Tibial artery (tissue), 4 donors: ENCODE results near the gene BCAN.

Experiments
- DNase-seq, 2 donors: peaks; one replicate each; pipeline ENCODE4 v3.0.0-alpha.2; 2019
- H3K27ac ChIP-seq, 2 donors: fragments of 200-600 bp; sonication (generic) in 1 of 2; 1 replicate in 1 of 2; 2 replicates in 1 of 2; pipeline ENCODE4 v1.5.1; 2018 to 2019; ENCODE audit warnings: mild to moderate bottlenecking in 1 of 2
- H3K27me3 ChIP-seq, 2 donors: fragments of 200-600 bp; sonication (generic) in 1 of 2; one replicate each; pipeline versions ENCODE4 v1.5.1 to v1.6.0; 2016 to 2019
- H3K36me3 ChIP-seq, 3 donors: fragments of 200-600 bp; sonication (generic) in 2 of 3; one replicate each; pipeline ENCODE4 v1.5.1; 2016 to 2019; ENCODE audit warnings: mild to moderate bottlenecking in 2 of 3
- H3K4me1 ChIP-seq, 4 donors: fragments of 200-600 bp; sonication (generic) in 2 of 4; 1 replicate in 3 of 4; 2 replicates in 1 of 4; pipeline ENCODE4 v1.5.1; 2016 to 2019
- H3K4me3 ChIP-seq, 2 donors: fragments of 200-600 bp; sonication (generic) in 1 of 2; 1 replicate in 1 of 2; 2 replicates in 1 of 2; pipeline ENCODE4 v1.5.1; 2018 to 2019; ENCODE audit warnings: mild to moderate bottlenecking in 2 of 2
- H3K9me3 ChIP-seq, 3 donors: fragments of 200-600 bp; sonication (generic) in 1 of 3; one replicate each; pipeline ENCODE4 v1.5.1; 2016 to 2019
- intact Hi-C: fragments of 100-400 bp; cut with DNase I; formaldehyde crosslinking; loops from one replicate; pipeline ENCODE4 v1.15.0; 2023; ENCODE audit warnings: low total_unique reads
- TF ChIP-seq, protein P1 (sequence below), 2 experiments: fragments of 200-600 bp in 1 of 2; fragments of 450-650 bp in 1 of 2; IDR thresholded peaks; one replicate each; pipeline ENCODE4 v1.5.1; 2017 to 2019; ENCODE audit warnings: antibody characterized with exemption in 2 of 2, mild to moderate bottlenecking in 1 of 2, moderate library complexity in 1 of 2

The BCAN gene

DNA sequence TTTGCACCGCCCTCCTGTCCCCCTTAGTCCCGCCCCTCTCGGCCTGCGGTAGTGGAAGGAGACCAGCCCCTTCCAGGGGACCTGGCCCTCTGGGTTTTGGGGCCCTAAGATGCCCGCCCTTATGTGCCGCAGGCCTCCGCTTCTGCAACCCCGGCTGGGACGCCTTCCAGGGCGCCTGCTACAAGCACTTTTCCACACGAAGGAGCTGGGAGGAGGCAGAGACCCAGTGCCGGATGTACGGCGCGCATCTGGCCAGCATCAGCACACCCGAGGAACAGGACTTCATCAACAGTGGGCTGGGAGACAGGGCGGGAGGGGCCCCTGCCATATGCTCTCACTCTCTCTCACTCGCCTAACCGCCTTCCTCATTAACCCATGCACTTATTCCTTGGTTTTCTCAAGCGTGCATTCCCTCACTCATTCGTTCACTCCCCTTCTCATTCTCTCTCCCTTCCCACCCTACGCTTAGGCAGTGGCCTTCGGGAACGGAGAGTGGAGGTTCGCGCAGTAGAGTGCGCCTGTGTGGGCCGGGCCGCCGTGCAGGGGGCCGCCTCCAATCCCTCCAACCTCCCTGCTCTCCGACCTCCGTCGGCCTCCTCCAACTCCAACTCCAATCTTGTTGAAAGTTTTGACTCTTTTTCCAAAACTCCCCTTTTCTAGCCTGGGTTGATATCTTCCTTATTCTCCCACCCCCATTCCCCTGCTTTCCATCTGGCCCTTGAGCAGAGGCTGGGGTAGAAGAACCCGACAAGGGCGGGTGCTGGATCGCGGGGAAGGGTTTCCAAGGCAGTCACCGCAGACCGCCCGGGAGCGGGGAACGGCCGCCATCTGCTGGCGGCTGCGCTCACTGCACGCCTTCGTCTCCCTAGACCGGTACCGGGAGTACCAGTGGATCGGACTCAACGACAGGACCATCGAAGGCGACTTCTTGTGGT is 15.2 kb downstream of the BCAN start:
- peak overlapping the region; percentile 32 to 40 for H3K4me3 ChIP-seq
- TF ChIP-seq, protein P1, sequence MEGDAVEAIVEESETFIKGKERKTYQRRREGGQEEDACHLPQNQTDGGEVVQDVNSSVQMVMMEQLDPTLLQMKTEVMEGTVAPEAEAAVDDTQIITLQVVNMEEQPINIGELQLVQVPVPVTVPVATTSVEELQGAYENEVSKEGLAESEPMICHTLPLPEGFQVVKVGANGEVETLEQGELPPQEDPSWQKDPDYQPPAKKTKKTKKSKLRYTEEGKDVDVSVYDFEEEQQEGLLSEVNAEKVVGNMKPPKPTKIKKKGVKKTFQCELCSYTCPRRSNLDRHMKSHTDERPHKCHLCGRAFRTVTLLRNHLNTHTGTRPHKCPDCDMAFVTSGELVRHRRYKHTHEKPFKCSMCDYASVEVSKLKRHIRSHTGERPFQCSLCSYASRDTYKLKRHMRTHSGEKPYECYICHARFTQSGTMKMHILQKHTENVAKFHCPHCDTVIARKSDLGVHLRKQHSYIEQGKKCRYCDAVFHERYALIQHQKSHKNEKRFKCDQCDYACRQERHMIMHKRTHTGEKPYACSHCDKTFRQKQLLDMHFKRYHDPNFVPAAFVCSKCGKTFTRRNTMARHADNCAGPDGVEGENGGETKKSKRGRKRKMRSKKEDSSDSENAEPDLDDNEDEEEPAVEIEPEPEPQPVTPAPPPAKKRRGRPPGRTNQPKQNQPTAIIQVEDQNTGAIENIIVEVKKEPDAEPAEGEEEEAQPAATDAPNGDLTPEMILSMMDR (IDR thresholded peaks at IDR 0.05): peak; percentile 94 to 98
- no peaks in the 10 kb centered on the region for H3K36me3 ChIP-seq
- peaks cover 0 to 37% of the 10 kb centered on the region in 2 donors for H3K27me3 ChIP-seq
- H3K4me1 ChIP-seq: peaks cover 0 to 54% (median 42%) of the 10 kb centered on the region in 4 donors
- H3K27ac ChIP-seq: no peak overlapping the region
- no peaks in the 10 kb centered on the region for H3K9me3 ChIP-seq
- peak; percentile 72 to 89 for DNase-seq
- intact Hi-C loops: loop anchor here (2.0 to 5.0 kb wide), 3 partner anchors 30 to 270 kb away; no protein-coding TSS in a partner anchor

GRCh38 chr1:156657741-156658319 is 15.9 kb downstream of the BCAN start:
- intact Hi-C loops: loop anchor here (2.0 to 5.0 kb wide), 4 partner anchors 23 to 271 kb away; no protein-coding TSS in a partner anchor
- Histone ChIP-seq H3K4me3 (peak overlapping the region; percentile 32 to 40), H3K27me3 (peaks cover 0 to 29% of the 10 kb centered on the region in 2 donors), H3K36me3 (no peaks in the 10 kb centered on the region), H3K4me1 (peaks cover 0 to 61% (median 50%) of the 10 kb centered on the region in 4 donors), H3K27ac (no peak overlapping the region), H3K9me3 (no peaks in the 10 kb centered on the region)
- TF ChIP-seq, protein P1 (IDR thresholded peaks at IDR 0.05): no peak
- DNase-seq: no peak

GRCh38 chr1:156658496-156658895 is 16.6 kb downstream of the BCAN start:
- Histone ChIP-seq H3K36me3 (no peaks in the 10 kb centered on the region), H3K4me3 (no peak overlapping the region), H3K9me3 (no peaks in the 10 kb centered on the region), H3K4me1 (peaks cover 0 to 68% (median 56%) of the 10 kb centered on the region in 4 donors), H3K27me3 (peaks cover 0 to 23% of the 10 kb centered on the region in 2 donors), H3K27ac (no peak overlapping the region)
- intact Hi-C loops: loop anchor here (2.0 to 5.0 kb wide), 3 partner anchors 22 to 271 kb away; no protein-coding TSS in a partner anchor
- TF ChIP-seq, protein P1 (IDR thresholded peaks at IDR 0.05): no peak
- no peak for DNase-seq

- H3K27me3 ChIP-seq: peaks cover 0 to 17% of the 10 kb centered on the region in 2 donors
- H3K4me3 ChIP-seq: no peak overlapping the region
- no peak for DNase-seq
- TF ChIP-seq, protein P1 (IDR thresholded peaks at IDR 0.05): no peak
- peaks cover 0 to 73% (median 62%) of the 10 kb centered on the region in 4 donors for H3K4me1 ChIP-seq
- intact Hi-C loops: loop anchor here (2.0 to 5.0 kb wide), 3 partner anchors 22 to 272 kb away; no protein-coding TSS in a partner anchor
- H3K9me3 ChIP-seq: no peaks in the 10 kb centered on the region
- H3K36me3 ChIP-seq: no peaks in the 10 kb centered on the region
- peak overlapping the region; percentile 73 to 77 for H3K27ac ChIP-seq
Measured at GRCh38 chr1:156658945-156659574, 17.1 kb downstream of the BCAN start.

GRCh38 chr1:156659661-156659987 is 17.7 kb downstream of the BCAN start:
- intact Hi-C loops: loop anchor here (2.0 to 5.0 kb wide), 3 partner anchors 21 to 272 kb away; no protein-coding TSS in a partner anchor
- Histone ChIP-seq H3K27ac (peak overlapping the region; percentile 73 to 77), H3K9me3 (no peaks in the 10 kb centered on the region), H3K27me3 (peaks cover 0 to 16% of the 10 kb centered on the region in 2 donors), H3K4me3 (peak overlapping the region in 1 of 2 donors; percentile 14), H3K4me1 (peaks cover 0 to 78% (median 68%) of the 10 kb centered on the region in 4 donors), H3K36me3 (no peaks in the 10 kb centered on the region)
- no peak for DNase-seq
- TF ChIP-seq, protein P1 (IDR thresholded peaks at IDR 0.05): no peak
